Measurements from ENCODE around the gene PLA2G1B.

GRCh38 chr12:120352117-120352516, 24.5 kb upstream of the PLA2G1B start:
- TF ChIP-seq, protein P1, sequence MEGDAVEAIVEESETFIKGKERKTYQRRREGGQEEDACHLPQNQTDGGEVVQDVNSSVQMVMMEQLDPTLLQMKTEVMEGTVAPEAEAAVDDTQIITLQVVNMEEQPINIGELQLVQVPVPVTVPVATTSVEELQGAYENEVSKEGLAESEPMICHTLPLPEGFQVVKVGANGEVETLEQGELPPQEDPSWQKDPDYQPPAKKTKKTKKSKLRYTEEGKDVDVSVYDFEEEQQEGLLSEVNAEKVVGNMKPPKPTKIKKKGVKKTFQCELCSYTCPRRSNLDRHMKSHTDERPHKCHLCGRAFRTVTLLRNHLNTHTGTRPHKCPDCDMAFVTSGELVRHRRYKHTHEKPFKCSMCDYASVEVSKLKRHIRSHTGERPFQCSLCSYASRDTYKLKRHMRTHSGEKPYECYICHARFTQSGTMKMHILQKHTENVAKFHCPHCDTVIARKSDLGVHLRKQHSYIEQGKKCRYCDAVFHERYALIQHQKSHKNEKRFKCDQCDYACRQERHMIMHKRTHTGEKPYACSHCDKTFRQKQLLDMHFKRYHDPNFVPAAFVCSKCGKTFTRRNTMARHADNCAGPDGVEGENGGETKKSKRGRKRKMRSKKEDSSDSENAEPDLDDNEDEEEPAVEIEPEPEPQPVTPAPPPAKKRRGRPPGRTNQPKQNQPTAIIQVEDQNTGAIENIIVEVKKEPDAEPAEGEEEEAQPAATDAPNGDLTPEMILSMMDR (IDR thresholded peaks at IDR 0.05) = no peak
- no peak for TF ChIP-seq EP300 (IDR thresholded peaks at IDR 0.05)
